GM21526 (cell line): ENCODE results near the gene SLC4A5.

Source experiments
- ATAC-seq: cut with Tn5 transposase; IDR thresholded peaks from one replicate; pipeline ENCODE4 v1.9.1; 2021; ENCODE audit warnings: moderate library complexity; ENCODE audit not compliant: unreplicated experiment, low FRiP score

The SLC4A5 gene

GRCh38 chr2:74316627-74317295 lies 26.5 kb downstream of the SLC4A5 start:
- ATAC-seq, result no peak

GRCh38 chr2:74314107-74314506 lies 29.1 kb downstream of the SLC4A5 start:
- ATAC-seq, result no peak

- no peak for ATAC-seq
Measured at GRCh38 chr2:74313497-74313896, 29.7 kb downstream of the SLC4A5 start.

- no peak for ATAC-seq
Measured at GRCh38 chr2:74312913-74313312, 30.3 kb downstream of the SLC4A5 start.

GRCh38 chr2:74307720-74308119 lies 35.5 kb downstream of the SLC4A5 start:
- no peak for ATAC-seq

DNA sequence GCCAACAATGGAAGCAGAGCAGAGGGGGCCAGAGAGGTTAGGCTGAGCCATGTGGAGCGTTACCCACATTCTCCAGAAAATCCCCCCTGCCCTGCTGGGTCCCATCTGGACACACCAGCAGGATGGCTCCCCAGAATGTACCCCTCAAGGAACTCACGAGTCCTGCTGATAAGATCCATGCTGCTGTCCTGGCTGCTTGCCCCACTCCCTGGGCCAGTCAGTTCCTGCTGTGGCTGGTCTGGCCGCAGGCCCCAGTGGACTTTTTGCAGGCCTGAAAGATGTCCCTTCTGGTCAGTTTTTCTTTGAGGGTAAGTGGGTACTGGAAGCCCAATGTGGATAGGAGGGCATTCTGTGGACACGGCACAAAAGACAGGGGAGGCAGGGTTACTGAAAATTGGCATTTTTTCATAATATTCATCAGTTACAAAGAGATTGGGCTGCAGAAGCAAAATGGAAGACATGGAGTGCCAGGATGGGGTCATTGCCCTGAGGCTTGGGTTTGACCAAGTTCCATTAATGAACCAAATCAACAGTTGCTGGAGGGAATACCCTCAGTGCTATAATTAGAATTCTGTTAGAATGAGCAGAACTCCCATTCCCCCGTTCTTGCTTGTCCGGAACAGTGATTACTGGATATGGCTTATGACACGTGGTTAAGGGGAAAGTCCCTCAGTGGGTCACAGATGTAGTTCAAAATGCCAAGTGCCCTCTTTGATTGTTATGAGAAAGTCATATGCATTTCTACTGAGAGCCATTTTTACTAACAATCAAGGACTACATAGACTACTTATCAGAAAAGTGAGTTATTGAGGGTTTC lies 38.7 kb downstream of the SLC4A5 start:
- no peak for ATAC-seq

- ATAC-seq, result no peak
Measured at GRCh38 chr2:74302865-74303264, 40.4 kb downstream of the SLC4A5 start.

- no peak for ATAC-seq
Measured at GRCh38 chr2:74301262-74301661, 42.0 kb downstream of the SLC4A5 start.

- no peak for ATAC-seq
Measured at GRCh38 chr2:74300506-74300905, 42.7 kb downstream of the SLC4A5 start.

DNA sequence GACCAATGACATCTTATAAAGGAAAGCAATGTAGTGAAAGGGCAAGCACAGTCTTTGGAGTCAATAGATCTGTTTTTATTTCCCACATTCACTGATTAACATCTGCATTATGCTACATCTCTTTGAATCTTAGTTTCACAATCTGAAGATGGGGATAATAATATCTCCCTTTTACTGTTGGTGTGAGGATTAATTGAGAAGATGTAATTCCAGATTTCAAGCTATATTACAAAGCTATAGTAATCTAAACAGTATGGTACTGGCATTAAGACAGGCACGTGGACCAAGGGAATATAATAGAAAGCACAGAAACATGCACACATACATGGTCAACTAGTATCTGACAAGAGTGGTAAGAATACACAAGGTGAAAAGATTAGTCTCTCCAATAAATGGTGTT lies 45.3 kb downstream of the SLC4A5 start:
- no peak for ATAC-seq

DNA sequence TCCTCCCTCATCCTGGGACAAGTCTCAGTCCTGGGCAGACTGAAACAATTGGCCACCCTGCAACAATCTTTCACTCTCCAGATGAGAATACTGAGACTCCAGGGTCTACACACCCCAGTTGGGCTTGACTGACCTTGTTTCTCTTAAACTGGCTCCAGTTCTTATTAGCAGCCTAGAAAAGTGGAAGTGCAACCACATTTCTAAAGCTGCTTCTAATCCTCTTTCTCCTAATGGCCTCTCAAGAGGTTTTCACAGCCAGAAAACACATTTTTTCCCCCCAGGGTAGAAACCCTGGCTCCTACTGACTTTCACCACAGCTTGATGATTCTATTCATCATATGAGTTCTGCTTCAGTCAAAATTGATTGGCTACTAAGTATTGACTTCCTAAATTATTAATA lies 45.8 kb downstream of the SLC4A5 start:
- ATAC-seq, result peak; percentile 69

DNA sequence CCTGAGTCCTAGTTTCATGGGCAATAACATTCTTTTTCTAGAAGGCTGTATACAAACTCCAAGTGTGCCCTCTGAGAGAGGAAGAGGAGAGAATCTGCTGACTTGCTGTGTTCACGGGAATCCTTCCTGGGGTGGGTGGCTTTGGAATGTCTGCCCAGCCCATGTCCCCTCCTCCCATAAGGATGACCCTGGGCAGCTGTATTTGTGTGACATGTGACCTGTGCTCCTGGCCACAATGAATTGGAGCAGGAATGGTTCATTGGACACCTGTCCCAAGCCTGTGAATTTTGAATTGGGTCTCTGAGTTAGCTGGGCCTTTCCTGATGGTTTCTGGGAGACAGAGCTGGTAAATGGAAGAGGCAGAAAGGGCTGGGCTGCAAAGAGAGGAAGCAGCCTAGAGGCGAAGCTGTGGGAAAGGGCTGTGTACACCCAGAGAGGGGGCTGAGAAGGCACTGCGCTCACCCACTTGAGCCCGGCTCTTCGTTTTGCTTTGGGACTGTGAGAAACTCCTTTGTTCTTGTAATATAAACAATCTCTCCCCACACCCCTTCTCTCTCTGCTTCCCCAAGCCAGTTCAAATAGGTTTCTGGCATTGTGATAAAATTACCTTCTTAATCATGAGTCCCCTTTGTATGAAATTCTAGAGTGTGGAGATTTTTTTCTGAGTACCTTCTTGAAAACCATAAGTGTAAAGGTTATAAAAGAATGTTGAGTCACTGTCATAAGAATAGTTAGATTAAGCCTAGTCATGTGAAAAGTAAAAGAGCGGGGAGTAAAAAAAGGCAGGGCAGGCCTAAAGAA lies 49.8 kb downstream of the SLC4A5 start:
- no peak for ATAC-seq

DNA sequence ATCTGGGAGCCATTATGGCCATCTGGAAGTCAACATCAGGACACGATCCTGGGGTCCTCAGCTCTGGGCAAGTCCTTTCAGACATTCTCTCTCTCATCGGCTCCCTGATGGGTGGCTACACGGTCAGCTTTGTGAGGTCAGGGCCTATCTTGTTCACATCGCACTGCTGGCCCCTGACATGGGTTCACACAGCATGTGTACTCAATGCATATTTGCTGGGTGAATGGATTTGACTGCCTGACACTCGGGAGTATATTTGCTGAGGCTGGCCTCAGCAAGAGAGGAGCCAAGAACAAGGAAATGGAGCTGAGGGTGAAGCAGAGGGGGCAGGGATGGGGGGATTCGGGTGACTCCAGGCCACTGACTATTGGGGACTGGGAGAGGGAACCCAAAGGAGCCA lies 50.5 kb downstream of the SLC4A5 start:
- no peak for ATAC-seq

DNA sequence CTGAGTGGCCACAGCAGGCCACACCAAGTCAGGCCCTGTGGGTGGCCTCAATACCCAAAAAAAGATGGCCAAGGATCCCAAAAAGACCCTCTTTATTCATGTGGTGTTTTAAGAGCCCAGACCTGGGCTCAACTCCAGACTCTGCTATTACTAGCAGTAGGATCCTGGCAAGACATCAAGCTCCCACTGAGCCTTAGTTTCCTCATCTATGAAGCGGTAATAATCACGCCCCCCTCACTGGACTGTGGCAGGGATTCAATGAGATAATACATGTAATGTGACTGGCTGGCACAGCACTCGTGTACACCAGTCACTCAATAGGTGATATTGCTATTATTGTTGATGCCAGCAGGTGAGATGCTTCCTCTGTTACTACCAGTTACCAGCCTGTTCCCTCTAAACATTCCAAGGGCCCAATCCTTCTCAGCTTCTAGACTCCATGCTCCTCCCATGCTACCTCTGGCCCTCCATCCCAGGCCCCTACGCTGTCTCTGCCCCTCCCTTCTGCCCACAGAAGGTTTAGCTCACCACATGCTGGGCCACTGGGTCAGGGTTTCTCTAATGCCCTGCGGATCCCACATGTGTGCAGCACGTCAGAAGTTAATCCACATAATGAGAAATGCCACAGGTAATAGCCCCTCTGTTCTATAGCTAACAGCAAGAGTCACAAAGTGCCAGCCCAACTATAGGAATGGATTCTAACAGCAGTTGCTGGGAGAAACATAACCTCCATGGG lies 51.2 kb downstream of the SLC4A5 start:
- no peak for ATAC-seq

DNA sequence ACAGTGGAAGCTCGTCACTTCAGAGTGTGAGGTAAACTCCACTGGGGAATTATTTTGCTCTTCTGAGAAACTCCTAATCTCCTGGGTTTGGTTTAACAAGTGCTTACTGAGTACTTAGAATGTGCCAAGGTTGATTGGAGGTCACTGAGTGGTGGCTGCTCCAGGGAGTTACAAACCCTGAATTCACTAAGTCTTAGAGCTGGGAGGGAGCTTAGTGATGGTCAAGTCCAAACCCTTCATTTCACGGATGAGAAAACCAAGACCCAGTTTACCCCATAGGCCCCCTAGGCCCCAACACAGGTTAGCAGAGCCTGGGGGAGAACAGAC lies 52.0 kb downstream of the SLC4A5 start:
- peak; percentile 20 for ATAC-seq

DNA sequence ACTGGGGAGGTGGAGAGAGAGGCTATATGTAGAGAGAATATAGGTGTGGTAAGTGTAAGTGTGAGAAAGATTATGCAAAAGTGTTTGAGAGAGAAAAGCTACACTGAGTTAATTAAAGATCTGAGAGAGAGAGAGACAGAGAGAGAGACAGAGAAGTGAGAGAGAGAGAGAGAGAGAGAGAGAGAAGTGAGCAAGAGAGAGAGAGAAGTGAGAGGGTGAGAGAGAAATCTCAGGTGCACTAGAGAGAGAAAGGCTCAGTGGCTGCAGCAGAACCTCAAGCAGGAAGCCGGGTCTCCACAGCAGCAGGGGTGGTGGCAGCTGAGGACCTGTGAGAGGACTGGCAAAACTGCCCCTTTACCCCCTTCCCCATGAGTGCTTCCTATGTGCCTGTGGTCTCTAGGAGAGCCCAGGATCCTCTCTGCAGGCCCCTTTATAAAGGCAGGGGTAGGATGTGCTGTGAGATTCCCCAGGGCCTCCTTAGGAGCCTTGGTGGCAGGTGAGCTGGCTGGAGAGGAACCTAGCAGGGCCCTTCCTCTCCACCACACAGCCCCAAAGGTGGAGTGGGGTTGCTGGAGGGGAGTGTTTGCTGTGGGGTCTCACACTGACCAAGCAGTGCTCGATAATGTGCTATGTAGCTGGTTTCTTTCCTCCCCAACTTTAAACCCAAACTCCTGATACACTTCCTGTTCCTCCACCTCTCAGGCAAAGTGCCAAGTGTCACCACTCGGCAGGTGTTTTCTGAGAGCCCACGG lies 52.6 kb downstream of the SLC4A5 start:
- ATAC-seq, result peak; percentile 73

DNA sequence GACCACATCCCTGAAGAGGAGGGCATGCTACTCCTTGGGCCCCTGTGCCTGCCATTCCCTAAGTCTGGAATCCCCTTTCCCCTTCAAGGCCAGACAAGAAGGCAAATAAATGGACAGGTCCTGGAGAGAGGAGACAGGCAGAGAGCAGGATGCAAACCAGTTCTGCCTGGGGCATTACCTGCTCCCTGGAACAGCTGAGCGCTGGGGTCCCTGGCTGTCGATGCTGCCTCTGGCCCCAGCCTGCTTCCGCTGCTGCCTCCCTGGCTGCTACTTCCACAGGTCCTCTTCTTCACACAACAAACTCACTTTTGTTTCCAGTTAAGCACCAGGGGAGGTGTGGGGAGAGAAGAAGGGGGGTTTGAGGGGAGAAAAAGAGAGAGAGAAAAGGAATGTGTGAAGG lies 53.1 kb downstream of the SLC4A5 start:
- no peak for ATAC-seq

- no peak for ATAC-seq
Measured at GRCh38 chr2:74286725-74287124, 56.5 kb downstream of the SLC4A5 start.

GRCh38 chr2:74281141-74281975 lies 61.9 kb downstream of the SLC4A5 start:
- ATAC-seq, result no peak
